ENCODE results near the gene NEDD4L.

Gene NEDD4L

DNA sequence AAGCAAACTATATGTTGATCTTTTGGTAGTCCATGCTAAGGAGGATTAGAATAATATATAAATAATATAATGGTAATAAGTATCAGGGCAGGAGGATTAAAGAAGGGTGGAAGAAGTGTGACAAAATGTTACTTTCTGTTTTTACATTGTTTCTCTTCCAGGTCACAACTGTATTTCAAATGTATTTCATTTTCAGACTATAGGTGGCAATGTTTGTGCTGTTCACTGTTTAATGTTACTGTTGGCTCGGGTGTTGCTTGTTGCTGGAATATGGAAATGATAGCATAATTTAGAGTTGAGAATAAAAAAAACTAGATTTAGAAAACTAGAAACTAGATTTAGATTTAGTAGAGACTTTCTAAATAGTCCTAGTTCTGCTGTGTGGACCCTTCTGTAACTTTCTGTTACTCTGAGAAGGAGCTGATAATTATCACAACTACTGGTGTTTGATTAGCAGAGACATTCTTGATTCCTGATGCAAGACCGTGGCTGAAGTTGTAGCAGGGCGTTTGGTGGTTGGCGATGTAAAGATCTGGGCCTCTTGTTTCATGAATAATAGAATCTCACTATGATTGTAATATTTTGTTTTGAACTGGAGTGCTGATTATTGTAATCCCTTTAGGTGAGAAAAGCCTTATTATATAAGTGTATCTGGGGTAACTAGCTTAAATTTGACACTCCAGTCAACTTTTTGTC, 7.9 kb downstream of the NEDD4L start:
- in situ Hi-C loops (cut with MboI; ENCODE audit: low sequenced_read_pairs), result no loop called here

DNA sequence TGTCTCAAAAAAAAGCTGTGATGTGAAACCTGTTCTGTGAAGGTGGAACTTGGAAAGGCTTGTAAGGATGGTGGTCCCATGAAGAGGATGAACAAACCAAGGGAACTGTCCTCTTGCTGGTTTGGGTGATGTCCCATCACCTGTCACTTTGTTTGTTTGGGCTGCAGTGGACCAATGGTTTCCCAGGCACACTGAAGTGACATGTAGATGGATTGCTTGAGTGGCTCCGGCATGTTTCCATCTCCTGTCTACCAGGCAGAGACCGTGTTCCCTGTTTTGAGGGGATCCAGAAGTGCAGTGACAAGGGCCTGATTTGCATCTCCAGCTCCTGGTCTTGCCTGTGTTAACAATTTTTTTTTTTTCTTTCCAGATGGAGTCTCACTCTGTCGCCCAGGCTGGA, 8.9 kb downstream of the NEDD4L start:
- in situ Hi-C loops (cut with MboI; ENCODE audit: low sequenced_read_pairs), result no loop called here

DNA sequence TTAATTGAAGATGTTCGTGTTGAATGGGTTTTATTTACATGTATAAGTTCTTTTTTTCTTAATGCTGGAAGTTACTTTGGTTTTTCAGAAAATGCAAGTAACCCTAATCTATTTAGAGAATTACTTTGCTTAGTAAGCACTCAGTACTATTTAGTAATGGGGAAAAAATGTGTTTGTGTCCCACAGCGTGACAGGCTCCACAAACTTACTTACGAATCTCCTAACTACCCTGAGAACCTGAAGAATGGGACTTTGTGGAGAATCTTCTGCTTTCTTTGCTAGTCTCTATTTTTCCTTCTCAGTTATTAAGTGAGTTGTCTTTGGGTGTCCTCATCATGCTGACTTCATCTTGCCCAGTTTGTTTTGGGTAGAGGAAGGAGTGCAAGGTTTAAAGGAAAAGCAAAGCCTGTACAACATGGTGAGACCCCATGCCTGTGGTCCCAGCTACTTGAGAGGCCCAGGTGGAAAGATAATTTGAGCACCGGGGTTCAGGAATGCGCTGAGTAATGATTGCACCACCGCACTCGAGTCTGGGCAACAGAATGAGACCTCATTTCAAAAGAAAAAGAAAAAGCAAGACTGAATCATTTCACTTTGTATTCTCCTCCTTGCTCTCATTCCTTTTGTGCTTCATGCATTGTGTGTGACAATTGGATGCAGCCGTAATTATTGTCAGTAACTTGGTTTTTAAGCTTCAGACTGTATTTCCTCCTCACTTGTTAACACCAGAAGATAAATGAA, 10.2 kb downstream of the NEDD4L start:
- in situ Hi-C loops (cut with MboI; ENCODE audit: low sequenced_read_pairs), result no loop called here

DNA sequence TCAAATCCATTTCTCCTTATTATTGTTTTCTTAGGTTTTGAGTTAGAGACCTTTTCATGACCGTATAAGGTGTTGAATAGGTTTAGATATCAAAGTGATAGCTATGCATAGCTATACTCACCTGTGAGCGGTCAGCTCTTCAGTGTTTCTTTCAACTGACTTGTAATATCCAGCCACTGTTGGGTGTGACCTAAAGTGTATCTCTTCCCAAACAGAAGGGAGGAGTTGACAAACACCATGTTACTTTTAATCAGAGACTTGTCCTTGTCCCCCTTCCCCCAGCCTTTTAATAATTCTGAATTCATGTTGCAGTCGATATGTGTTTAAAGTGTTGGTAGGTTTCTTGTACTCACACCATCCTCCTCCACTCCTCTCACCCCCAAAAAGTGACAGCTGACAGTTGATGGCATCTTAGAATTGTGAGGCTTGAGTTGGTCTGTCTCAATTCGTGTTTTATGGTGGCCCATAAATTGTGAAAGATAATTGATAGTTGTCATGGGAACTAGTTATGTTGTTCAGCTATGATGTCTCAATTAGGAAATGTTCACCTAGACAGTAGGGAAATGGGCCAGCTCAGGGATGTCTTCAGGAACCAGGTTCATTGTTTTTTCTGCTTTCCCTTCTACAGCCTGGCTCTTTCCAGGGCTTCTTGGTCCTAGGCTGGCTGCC, 12.0 kb downstream of the NEDD4L start:
- in situ Hi-C loops (cut with MboI; ENCODE audit: low sequenced_read_pairs), result no loop called here

DNA sequence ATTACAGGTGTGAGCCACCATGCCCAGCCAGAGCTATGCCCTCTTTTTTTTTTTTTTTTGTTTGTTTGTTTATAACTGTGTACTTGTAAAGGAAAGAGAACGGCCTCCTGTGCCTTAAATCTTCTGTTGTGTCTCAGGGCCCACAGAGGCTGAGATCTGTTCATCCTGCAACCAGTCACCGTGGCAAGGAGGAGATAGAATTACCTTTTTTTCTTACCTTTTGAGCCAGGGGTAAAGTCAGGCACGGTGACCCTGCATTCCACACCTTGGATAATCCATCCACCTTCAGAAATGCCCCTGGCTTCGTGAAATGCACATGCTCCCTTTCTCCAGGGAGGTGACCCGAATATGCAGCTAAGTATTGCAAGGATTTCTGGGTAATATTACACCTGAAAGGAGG, 12.8 kb downstream of the NEDD4L start:
- in situ Hi-C loops (cut with MboI; ENCODE audit: low sequenced_read_pairs), result no loop called here

DNA sequence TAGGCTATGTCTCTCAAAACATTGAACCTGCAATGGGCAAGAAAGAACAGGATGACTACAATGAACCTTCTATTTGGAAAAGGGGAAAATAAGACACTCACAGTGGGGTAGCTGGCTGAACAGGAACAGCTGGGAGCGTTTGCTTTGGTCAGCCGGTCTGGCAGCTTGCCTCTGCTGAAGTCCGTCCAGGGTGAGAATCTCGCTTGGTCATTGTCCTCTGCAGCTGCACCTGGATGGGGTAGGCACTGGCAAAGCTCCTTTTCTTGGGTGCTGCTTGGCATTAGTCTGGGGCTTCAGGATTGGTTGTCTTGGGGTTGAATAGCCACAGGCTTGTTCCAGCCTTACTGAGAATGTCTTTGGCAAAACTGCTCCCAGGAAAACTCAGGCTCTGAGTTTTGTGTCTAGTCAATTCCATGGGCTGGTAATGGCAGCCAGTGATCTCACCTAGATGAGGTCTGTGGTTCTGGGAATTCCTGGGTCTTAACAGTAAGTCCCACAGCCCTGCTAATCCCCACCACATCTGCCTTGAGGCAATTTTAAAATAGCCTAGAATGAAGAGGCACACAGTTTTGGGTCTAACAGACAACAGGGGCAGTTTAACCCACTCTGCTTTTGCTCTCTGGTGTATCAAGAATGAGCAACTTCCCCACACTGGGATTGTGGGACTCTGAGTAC, 13.4 kb downstream of the NEDD4L start:
- in situ Hi-C loops (cut with MboI; ENCODE audit: low sequenced_read_pairs), result no loop called here

DNA sequence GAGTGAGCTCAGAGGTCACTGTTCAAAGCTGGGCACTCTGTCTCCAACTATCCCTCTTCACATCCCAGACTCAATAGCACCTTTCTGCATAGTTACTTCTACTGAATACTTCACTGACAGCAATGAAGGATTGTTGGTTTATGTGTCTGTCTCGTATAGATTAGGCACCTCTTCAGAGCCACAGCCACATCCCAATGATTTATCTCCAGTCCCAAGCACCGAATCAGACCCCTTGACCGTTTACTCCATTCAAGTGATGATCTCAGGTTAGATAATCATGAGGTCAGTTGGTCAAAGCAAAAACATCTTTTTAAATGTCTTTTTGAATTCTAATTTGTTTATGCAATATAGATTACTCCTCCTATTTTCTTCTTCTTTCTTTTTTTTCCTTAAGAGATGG, 14.7 kb downstream of the NEDD4L start:
- in situ Hi-C loops (cut with MboI; ENCODE audit: low sequenced_read_pairs), result no loop called here

DNA sequence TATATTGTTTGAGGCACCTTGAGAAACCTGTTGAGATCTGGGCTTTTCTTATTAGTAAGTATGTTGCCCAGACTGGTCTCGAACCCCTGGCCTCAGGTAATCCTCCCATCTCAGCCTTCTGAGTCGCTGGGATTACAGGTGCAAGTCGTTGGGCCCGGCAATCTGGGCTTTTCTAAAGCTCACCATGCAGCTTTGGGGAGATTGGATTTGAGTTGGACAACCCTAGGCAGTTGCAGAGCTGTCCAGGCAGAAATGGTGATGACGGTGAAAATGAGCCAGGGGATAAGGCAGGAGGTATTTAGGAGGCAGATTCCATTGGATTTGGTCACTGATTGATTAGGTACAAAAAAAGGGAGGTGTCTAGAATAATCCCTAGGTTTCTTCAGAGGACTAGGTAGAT, 16.2 kb downstream of the NEDD4L start:
- in situ Hi-C loops (cut with MboI; ENCODE audit: low sequenced_read_pairs), result no loop called here

DNA sequence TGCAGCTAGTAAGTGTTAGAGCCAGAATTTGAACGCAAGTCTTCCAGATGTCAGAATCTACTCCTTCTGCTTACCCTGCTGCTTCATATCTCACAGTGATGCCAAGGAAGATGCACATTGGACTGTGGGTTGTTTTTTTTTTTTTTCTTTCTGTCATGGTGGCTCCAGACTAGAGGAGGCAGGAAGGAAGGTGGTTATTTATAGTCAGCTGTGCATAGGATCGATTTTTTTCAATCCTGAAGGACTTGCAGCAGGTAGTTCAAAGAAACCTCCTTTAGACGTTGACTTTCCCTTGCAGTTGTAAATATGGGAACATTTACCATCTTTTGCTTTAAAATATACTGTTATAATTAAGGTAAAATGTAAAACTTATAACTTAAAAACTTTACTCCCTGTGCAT, 17.3 kb downstream of the NEDD4L start:
- in situ Hi-C loops (cut with MboI; ENCODE audit: low sequenced_read_pairs), result no loop called here

DNA sequence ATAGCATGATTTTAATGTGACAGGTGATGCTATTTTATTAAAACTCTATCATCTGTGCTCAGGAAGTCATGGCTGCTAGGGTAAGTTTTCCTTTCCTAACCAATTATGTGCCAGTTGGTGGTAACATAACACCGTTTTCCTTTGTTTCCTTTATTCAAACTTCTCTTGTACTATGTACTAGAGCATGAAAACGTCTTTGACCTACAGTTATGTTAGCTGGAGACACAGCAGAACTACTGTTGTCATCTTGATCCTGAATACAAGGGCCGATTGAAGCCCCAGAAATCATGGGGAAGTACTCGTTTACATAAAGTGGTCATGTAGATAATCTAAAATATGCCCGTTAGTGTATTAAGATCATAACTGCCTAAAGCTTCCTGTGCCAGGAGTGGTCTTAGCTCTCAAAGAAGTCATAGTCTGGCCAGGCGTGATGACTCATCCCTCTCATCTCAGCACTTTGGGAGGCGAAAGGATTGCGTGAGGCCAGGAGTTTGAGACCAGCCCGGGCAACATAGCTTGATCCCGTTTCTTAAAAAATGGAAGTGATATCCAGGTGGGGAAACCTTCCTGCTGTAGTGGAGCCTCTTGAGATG, 20.5 kb downstream of the NEDD4L start:
- in situ Hi-C loops (cut with MboI; ENCODE audit: low sequenced_read_pairs), result no loop called here

DNA sequence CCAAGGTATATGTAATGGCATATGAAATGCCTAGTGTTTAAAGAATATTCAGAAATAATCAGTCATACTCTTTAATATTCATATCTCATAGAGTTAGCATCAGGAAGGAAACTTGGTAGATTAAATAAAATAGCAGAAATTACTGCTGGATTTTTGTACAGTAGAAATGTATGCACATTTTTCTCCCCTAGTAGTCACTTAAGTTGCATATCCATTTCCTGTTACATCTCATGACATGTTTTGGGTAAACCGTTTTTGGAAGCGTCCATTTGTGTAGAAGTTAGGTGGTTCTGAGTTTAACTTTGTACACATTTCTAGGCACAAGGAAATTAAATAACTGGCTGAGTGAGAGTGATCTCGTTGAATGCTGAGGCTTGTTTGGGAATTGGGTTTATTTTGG, 21.9 kb downstream of the NEDD4L start:
- in situ Hi-C loops (cut with MboI; ENCODE audit: low sequenced_read_pairs), result no loop called here

DNA sequence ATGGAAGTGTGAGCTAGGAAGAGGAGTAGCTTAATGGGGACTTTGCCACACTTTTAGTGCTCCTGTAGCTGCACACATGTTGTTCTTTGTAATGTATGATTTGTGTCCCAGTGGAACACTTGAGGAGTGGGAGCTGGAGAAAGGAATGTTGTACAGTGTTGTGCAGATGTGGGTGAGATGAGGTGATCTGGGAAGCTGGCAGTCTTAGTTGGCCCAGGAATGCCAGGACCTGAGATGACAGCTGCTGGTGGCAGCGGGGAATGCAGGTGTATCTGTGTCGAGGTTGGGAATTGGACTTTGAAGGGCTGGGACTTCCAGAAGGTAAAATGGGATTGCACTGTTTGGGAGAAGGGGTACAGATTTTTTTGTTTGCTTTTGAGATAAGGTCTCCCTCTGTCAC, 23.6 kb downstream of the NEDD4L start:
- in situ Hi-C loops (cut with MboI; ENCODE audit: low sequenced_read_pairs), result no loop called here

DNA sequence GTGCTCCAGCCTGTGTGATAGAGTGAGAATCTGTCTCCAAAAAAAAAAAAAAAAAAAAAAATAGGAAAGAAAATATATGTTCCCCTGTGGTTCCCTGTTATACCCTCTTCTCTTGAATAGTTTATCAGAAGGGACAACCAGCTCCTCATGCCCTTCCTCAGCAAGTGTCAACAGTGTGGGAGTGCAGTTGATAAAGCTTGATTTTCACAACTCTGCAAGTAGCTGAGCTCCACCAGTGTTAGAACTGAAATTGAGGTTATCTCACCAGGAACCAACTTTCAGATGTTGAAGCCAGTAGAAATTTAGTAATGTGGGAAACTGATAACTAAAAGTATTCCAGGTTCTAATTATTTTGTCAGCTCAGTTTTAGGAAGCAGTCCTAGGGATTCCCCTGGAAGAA, 25.1 kb downstream of the NEDD4L start:
- in situ Hi-C loops (cut with MboI; ENCODE audit: low sequenced_read_pairs), result no loop called here

DNA sequence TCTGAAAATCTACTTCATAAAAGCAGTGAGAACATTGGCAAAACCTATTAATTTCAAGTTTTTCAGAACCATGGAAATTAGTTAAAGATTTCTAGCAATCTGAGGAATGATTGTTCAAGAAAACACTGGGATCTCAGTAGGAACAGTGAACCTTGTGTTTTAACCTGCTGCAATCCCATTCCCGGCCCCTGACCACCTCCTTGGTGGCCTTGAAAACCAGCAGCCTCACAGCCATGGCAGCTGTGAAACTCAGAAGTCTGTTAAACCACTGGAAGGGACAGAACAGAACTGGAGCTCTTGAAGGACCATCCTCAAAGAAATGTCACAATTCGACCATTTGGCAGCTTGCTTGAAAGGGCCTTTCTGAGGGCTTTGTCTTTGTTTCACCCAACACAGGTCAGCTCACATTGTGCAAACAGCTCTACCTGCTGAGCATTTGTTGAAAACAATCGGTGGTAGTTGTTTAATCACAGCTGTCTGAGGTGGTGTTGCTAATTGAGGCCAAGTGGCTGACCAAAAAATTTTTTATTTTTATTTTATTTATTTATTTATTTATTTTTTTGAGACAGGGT, 25.8 kb downstream of the NEDD4L start:
- in situ Hi-C loops (cut with MboI; ENCODE audit: low sequenced_read_pairs), result no loop called here

DNA sequence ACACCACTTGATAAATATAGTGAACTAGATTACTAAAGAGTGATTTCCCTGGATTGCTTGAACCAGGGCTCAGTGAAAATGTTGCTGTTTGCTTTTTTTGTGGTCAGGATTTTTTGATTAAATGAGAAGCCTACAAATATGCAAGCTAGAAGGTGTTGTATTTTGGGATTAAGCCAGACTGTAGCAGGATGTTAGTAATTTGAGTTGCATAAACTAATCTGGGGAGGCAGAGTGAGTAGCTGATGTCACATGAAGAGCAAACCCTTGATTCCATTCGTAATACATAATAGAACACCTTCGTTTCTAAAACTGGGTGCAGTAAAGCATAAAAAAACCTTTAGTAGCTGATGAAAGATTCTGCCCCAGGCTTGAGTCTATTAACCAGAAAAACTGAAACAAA, 32.0 kb downstream of the NEDD4L start:
- in situ Hi-C loops (cut with MboI; ENCODE audit: low sequenced_read_pairs), result no loop called here

DNA sequence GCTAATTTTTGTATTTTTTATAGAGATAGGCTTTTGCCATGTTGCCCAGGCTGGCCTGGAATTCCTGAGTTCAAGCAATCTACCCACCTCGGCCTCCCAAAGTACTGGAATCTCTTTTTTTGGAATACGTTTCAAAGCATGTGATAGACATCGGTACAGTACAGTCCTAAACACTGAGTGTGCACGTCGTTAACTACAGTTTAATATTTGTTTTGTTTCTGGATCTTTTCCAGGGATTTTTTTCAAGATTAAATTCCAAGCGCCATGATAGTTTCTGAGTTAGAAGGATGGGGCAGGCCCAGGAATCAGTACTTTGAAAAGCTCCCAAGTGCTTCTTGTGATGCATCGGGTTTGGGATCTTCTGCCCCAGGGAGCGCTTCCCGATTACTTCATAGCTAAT, 33.3 kb downstream of the NEDD4L start:
- in situ Hi-C loops (cut with MboI; ENCODE audit: low sequenced_read_pairs), result no loop called here

DNA sequence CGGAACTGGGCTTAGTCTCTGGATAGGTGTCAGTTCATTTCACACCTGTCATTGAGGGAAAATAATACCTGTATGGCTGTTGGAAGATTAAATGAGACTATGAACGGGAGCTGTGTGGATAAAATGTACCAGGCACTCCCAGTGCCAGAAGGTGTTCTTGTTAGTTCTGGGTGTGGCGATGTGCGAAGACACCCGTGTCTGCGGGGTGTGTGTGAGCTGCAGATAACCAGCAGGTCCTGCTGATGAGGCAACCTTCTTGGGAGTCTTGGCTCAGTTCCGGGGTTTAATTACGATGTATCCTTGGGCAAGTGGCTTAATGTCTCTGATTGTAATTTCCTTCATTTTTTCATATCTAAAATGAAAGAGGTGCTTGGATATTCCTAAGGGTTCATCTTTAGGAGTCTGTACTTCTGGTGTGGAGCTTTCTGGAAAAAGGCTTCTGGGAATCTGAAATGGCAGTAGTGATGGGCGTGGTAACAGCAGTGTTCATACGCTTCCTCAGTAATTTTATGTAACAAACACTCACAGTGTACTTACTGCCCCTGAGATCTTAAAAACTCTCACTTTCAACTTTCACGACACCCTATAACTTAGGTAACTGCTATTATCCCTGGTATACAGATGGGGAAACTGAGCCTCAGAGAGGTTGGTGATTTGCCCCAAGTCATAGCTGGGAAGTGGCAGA, 35.0 kb downstream of the NEDD4L start:
- in situ Hi-C loops (cut with MboI; ENCODE audit: low sequenced_read_pairs), result no loop called here

DNA sequence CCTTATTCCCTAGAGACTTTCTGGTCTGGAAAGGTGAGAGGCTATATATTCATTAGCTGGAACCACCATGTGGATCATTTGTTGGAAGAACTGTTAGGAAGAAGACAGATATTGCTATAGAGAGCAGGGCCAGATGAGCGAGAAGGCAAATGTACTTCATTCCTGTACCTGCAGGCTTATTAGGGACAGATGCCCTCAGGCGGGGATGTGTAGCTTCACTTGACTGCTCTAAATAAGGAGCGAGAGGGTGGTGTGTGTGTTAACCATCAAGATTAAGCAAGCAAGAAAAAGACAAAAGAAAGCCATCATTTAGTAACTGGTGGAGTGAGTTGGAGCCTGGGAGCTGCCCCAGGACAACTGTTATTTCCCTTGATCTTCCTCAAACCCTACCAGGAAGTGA, 36.4 kb downstream of the NEDD4L start:
- in situ Hi-C loops (cut with MboI; ENCODE audit: low sequenced_read_pairs), result no loop called here

DNA sequence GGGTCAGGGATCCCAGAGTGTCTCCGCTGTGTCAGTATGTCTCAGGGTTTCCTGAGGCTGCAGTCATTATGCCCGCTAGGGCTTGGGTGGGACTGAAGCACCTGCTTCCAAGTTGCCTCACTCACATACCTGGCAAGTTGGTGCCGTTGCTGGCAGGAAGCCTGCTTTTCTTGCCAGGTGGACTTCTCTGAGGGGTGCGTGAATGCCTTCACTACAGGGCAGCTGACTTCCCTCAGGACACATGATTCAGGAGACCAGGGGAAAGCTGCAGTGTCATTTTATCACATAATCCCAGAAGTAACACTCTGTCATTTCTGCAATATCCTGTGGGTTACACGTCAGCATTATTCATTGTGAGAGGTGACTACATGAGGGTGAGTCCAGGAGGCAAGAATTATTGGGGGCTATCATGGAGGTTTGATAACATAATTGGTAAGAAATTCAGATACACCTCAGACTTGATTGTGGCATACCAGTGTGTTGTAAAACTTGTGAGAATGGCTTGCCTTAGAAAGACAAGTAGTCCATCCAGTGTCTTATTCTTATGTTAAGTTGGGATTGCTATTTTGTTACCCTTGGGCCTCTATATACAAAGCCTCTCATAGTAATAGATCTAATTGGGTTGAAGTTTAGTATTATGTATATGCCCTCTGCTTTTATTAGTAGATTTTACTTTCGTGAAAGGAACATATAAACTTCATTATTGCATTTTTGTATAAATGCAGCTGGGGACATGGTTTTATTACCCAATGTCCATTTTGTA, 44.1 kb downstream of the NEDD4L start:
- in situ Hi-C loops (cut with MboI; ENCODE audit: low sequenced_read_pairs), result no loop called here

DNA sequence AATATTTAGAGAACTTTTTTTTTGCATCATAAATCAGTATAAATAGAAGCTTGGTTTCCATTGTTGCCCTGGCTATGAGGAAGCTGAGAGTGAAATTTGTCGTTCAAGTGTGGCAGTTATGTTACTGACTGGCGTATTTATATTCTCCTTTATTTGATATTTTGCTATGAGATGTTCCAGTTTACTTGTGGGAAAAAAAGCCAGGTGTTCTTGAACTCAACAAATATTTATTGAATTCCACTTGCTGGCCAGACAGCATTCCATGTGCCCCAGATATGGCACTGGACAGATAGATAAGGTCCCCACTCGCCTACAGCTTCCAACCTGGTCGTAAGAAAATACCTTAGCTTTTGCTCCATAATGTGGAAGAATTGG, 44.7 kb downstream of the NEDD4L start:
- in situ Hi-C loops (cut with MboI; ENCODE audit: low sequenced_read_pairs), result no loop called here
